Measurements from ENCODE around the gene TPST1.
A peak's percentile ranks its signal among the peaks of the same experiment; 100 is the strongest.

Gene TPST1

GRCh38 chr7:66245008-66245407, 39.9 kb downstream of the TPST1 start:
- no peak for DNase-seq

GRCh38 chr7:66246554-66247171, 41.5 kb downstream of the TPST1 start:
- DNase-seq: no peak

GRCh38 chr7:66247380-66248078, 42.4 kb downstream of the TPST1 start:
- no peak for DNase-seq

- no peak for DNase-seq
Measured at GRCh38 chr7:66250711-66251110, 45.6 kb downstream of the TPST1 start.

DNA sequence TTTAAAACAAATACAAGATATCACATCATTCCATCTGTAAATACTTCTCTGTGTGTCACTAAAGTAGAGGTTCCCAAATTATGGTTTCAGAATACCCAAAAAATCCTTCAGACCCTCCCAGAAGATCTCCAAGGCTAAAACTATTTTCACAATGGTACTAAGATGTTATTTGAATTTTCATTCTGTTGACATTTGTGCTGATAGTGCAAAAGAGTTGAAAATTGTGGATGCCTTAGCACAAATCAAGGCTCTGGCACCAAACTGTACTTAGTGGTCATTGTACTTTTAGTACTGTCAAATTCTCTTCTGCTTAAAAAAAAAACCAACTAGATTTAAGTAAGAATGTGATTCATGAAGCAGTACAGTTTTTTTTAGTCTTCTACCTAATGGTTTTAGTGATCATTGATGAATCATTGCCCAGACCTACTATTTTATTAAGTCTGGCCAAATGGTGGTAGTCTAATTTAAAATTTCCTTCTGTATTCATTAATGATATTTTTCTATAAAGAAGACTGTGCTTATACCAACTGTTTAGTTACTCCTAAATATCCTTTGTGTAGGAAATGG, 50.5 kb downstream of the TPST1 start:
- no peak for DNase-seq

DNA sequence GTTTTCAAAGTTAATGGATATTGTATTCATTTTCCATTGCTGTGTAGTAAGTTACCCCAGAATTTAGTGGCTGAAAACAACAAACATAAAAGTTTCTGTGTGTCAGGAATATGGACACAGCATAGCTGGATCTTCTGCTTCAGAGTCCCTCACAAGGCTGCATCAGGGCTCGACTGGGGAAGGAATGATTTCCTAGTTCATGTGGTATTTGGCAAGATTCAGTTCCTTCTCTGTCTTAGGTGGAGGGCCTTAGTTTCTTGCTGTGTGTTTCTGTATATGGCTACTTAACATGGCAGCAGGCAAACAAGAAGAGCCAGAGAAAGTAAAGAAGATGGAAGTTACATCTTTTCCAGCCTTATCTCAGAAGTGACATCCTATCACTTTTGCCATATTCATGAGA, 51.1 kb downstream of the TPST1 start:
- no peak for DNase-seq

- DNase-seq: no peak
Measured at GRCh38 chr7:66257481-66257880, 52.3 kb downstream of the TPST1 start.

GRCh38 chr7:66258409-66258808, 53.3 kb downstream of the TPST1 start:
- DNase-seq: no peak

DNA sequence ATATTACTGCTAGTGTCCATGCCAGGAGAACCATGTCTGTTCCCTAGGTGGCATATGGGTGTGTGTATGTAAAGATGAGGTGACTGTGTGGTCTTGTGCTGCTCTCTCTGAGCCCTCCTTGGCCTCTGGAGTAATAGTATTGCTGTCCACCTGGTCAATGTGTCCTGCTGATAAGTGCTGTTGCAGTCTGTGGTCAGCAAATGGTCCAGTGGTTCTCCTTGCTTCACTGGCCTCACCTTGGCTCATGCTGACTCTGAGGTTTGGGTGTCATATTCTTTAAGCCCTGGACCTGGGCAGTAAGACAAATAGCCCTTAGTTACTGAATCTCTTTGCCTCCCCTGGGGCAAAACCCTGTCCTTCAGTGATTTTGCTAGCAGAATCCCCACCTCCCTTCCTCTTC, 56.8 kb downstream of the TPST1 start:
- no peak for DNase-seq

DNA sequence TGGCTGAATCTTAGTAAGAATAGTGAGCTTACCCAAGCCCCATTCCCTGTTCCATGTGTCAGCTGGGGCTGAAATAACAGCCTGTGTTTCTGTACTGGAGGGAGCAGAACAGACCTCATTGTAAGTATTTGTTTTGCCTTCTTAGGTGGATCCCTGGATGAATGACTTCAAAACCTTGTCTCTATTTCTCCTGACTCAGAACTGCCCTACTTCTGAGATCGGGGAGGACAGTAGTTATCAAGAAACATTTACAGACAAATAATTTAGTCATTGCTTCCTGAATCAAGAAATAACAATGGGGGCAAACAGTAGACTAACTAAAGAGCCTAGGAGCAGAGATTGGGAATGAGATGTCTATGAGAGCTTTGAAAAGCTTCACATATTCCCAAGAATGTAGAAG, 58.8 kb downstream of the TPST1 start:
- no peak for DNase-seq

DNA sequence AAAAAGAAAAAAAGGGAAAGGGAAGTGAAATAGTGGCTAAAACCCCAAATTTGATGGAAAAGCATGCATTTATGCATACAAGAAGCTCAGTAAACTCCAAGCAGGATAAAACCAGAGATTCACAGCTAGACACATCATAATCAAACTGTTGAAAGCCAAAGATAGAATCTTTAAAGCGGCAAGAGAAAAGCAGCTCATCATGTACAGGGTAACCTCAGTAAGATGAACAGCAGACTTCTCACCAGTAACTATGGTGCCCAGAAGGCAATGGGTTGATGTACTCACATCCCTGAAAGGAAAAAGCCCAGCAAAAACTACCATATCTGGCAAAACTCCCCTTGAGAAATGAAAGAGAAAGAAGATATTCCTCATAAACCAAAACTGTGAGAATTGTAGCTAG, 60.4 kb downstream of the TPST1 start:
- DNase-seq: peak; percentile 4

DNA sequence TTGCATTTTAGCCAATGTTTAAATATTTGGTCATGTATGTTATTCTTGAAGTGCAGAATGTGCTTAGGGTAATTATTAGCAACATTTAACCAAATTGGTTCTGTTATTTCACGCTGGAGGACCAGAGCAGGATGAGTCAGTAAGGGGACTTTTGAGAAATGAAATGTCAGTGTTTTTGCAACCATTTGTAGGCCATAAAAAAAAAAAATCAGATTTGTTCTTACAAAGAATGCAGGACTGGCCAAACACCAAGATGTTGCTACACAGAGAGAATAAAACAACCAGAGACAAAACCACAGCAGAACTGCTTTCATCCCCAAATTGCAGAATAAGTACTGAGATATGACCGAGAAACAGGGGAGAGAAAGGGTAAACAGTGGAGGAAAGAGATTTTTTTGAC, 62.1 kb downstream of the TPST1 start:
- DNase-seq: no peak

- no peak for DNase-seq
Measured at GRCh38 chr7:66269978-66270377, 64.8 kb downstream of the TPST1 start.

DNA sequence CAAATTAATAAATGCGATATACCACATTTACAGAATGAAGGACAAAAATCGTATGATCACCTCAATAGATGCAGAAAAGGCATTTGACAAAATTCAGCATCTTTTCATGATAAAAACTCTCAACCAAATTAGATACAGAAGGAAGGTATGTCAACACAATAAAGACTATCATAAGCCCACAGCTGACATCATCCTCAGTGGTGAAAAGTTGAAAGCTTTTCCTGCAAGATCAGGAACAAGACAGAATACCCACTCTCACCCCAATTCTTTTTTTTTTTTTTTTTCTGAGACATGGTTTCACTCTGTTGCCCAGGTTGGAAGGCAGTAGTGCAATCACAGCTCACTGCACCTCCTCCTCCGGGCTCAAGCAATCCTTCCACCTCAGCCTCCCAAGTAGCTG, 67.2 kb downstream of the TPST1 start:
- no peak for DNase-seq

DNA sequence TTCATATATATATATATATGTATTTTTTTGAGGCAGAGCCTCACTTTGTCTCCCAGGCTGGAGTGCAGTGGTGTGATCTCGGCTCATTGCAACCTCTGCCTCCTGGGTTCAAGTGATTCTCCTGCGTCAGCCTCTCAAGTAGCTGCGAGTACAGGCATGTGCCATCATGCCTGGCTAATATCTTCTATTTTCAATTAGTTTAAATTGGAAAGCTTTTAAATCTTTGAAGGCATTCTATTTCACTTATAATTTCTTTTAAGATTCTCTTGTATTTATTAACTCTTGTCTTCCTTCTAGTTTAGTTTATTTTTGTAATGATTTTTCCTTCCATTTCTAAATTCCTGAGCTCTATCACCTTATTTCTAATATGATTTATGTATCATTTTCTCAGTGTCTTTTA, 71.2 kb downstream of the TPST1 start:
- no peak for DNase-seq

DNA sequence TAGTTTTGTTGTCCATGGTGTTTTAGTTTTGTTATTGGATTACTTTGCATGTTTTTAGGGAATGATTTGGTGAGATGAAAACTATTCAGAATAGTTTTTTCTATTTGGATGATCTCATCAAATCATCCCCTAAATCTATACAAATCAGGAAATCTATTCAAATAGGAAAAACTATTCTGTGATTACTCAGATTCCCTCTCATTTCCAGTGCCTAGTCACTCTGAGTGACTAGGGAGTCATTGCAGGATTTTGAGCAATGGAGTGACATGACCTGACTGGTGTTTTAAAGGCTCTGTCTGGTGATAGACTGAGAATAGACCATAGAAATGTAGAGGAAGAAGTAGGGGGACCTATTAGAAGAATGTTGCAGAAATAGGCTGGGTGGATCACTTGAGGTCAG, 72.4 kb downstream of the TPST1 start:
- no peak for DNase-seq

DNA sequence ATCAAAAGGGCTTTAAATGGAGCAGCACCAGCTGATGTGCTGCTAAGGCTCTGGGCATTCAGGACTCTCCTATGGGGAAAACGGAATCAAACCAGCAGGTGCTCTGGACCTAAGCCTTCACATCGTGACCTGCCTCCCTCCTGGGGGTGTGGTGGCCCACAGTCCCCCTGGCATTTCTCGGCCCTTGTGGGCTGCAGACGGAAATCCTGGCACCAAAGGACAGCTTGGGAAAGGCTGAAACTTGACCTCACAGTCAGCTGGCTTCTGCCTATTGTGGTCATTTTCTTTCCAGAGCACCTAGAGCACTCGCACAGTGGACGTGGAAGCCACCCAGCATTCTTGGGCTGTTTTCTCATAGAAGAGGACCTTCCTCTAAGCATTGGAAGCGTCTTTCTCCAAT, 74.8 kb downstream of the TPST1 start:
- no peak for DNase-seq

DNA sequence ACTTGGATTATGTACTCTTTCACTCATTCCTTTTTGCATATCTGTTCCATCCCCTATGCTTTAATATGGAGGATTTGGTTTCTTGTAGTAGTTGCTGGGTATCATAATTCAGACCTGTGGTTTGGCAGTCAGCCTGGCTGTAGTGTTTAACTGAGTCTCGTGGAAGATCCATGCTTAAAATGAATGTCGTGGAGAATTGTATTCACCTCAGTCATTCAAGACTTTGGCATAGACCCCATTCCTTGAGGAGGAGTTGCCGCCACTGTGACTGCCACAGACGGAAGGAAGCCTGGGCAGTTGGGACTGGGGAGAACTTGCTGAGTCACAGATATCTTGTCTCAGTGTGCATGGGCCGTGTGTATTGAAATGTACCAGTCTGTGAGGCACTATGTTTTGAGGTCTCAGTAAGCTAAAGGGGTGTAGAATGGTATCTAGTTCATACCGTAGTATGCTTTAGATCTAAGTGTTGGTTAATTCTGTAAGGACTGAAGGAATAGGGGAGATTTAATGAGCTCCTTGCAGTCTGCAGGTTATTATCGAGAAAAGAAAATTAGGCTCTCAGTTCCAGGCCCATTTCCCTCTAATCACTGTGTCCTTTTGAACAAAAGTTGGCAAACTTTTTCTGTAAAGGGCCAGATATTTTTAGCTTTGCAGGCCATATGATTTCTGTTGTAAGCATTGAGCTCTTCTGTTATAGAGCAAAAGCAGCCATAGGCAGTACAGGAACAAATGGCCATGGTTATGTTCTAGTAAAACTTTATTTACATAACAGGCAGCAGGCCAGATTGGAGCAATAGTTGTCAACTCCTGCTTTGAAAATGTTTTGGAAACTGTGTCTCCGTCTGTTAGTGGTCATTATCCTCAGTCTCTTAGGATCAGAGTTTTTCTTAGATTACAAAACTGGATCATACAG, 76.8 kb downstream of the TPST1 start:
- DNase-seq: no peak

DNA sequence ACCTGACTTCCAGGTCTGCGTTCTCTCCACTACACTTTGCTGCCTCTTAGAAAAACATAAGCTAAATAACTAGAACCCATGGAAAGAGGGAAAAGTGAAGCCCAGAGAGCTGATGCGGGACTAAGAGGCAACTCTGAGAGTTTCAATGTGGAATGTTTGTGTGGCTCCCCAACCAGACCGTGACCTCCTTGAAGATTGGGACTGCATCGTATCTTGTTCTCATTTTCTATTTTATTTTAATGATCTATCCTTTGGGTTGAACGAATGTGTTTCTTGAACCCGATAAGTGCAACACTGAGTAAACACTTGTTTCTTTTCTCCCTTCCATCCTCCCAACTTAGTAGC, 77.4 kb downstream of the TPST1 start:
- DNase-seq: no peak

GRCh38 chr7:66283003-66283920, 78.1 kb downstream of the TPST1 start:
- DNase-seq: no peak

- no peak for DNase-seq
Measured at GRCh38 chr7:66296001-66296521, 90.9 kb downstream of the TPST1 start.

DNA sequence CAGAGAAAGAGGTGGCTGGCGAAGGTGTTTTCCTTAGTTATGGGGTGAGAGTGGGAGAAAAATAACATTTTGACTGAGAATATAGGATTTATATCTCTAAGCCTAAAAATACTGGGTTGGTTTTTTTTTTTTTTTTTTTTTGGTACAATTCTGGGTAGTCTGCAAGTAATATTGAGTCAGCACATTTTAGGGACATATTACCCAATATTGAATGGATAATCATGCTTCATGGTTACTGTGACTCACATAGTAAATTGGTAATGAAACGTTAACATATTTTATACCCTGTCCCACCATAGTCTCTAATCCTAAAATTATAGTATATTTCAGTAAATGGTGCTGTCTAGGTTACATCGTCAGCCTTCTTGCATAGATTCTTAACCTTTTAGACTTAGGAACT, 91.4 kb downstream of the TPST1 start:
- DNase-seq: no peak

All from CD4-positive, alpha-beta T cell treated with Interleukin-17A for 1 hour (primary cell).